GM10248 (cell line): ENCODE results near the gene RIOK2.
"Not testable (repeated sequence)": the region's sequence is repeated elsewhere in the genome, so short reads cannot be mapped to it uniquely, and the experiment has no call there.

Source experiments
- CTCF ChIA-PET: fragments of 300-600 bp; sonication (Branson Sonifier 250); formaldehyde crosslinking; extraction: SDS; loops from one replicate; lab custom pipeline; 2021; ENCODE audit warnings: antibody characterized with exemption; lab: Yijun Ruan, JAX
- POLR2A ChIA-PET: fragments of 350-650 bp; sonication (Branson Sonifier 250); formaldehyde crosslinking; extraction: SDS; loops from one replicate; lab custom pipeline; 2020; ENCODE audit warnings: antibody characterized with exemption; lab: Yijun Ruan, JAX
- DNase-seq: peaks from one replicate; pipeline ENCODE4 v3.0.0; 2012; ENCODE audit errors: extremely low spot score
- CTCF ChIP-seq: IDR thresholded peaks from 2 replicates; pipeline ENCODE4 v1.5.1; 2012; ENCODE audit warnings: mild to moderate bottlenecking, low read depth; ENCODE audit errors: extremely low read depth, missing control alignments, control extremely low read depth

RIOK2 gene

GRCh38 chr5:97148288-97148687 lies 34.8 kb downstream of the RIOK2 start:
- CTCF ChIA-PET, result interaction anchor here (0.9 to 10.2 kb wide), 4 partner anchors 9 to 397 kb away, joined by 4 to 79 read pairs (median 5); no protein-coding TSS in a partner anchor
- POLR2A ChIA-PET, result no interaction called here
- TF ChIP-seq CTCF, result no peak
- DNase-seq, result no peak

- ChIA-PET POLR2A (no interaction called here), CTCF (interaction anchor here (1.1 to 6.1 kb wide), 8 partner anchors 19 to 799 kb away, joined by 3 to 54 read pairs (median 4); no protein-coding TSS in a partner anchor)
- no peak for TF ChIP-seq CTCF
- DNase-seq, result no peak
Measured at GRCh38 chr5:97143704-97144103, 39.3 kb downstream of the RIOK2 start.

DNA sequence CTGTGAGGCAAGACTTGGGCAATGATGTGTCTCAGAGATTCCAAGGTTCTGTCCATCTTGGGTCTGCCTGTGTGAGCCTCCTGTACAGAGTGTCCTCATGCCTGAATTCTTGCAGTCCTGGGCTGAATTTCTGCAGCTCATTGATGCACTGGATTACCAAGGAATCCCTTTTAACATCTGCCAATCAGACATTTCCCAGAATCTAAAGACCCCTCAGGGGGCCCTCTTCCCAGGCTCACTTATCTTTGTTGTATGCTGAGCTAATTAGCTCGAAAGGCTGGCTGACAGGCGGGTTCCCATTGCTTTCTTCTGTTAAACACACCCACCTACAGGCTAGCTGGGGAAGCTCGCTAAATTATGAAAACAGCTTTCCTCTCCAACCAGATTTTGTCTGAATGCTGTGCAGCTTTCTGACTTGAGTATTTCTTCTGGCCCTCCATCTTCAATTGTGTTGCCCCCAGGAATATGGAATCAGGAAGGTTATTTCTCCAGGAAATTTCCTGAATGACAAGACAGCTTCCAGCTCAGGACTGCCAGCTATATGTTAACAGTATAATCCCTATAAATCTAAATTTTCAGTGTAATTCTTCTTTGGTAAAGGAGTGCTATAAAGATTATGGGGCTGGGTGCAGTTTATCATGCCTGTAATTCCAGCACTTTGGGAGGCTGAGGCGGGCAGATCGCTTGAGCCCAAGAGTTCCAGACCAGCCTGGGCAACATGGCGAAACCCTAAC lies 40.4 kb downstream of the RIOK2 start, which contains the start of gene LIX1:
Gene LIX1 (minus strand): TSS at position 91 of the 734 bp plus-strand sequence. CDS start 35 bp downstream, at position 56.
- peak; percentile 63 for TF ChIP-seq CTCF
- ChIA-PET CTCF (interaction anchor here (0.6 to 6.1 kb wide), 33 partner anchors 9 to 798 kb away, joined by 3 to 54 read pairs (median 3); partner anchors contain the start of gene ERAP1), POLR2A (no interaction called here)
- DNase-seq, result peak; percentile 48

GRCh38 chr5:97141539-97141938 lies 41.5 kb downstream of the RIOK2 start:
- ChIA-PET POLR2A (no interaction called here), CTCF (interaction anchor here (1.0 to 6.1 kb wide), 12 partner anchors 8 to 527 kb away, joined by 3 to 54 read pairs (median 8); no protein-coding TSS in a partner anchor)
- DNase-seq, result no peak
- no peak for TF ChIP-seq CTCF

DNA sequence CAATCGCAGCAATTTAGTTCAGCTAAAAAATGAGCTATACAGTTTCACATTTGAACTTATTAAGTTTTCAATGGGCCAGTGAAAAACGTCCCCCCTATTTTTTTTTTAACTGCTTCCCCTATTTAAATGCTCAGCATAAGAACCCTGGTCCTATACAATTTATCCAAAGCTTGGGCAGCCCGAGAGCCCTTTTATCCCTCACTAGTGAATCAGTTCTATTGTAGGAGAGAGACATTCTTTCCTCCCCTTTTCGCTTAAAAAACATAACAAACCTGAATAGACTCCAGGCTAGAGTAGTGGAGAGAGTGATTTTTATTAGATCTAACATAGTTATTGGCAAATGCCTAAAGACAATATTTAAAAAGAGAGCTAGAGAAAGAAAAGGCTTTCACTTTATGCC lies 42.0 kb downstream of the RIOK2 start:
- ChIA-PET POLR2A (no interaction called here), CTCF (interaction anchor here (1.1 to 6.1 kb wide), 9 partner anchors 10 to 456 kb away, joined by 3 to 54 read pairs (median 11); no protein-coding TSS in a partner anchor)
- TF ChIP-seq CTCF, result no peak
- no peak for DNase-seq

DNA sequence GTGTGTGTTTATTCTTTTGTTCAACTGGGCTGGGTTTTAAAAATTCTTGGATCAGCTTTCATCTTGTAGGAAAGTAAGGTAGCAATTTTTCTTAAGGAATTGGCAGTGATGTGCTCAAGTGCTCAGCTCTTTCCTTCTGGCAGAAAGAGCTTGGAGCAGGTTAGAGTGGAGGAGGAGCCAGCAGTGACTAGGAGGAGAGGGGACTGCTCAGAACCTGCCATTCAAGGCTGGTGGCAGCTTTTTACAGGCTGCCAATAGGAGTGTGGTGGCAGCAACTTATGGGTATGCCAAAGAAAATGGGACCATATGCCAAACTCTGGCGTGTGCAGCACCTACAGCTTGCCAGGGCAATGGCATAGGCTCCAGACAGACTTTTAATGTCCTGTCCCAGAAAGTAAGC lies 42.8 kb downstream of the RIOK2 start:
- CTCF ChIA-PET, result interaction anchor here (1.0 to 6.1 kb wide), 7 partner anchors 9 to 387 kb away, joined by 3 to 54 read pairs (median 5); no protein-coding TSS in a partner anchor
- DNase-seq, POLR2A ChIA-PET: not testable (repeated sequence)

GRCh38 chr5:97136475-97136874 lies 46.6 kb downstream of the RIOK2 start:
- DNase-seq, result no peak
- CTCF ChIA-PET, result no interaction called here
- TF ChIP-seq CTCF, result no peak
- POLR2A ChIA-PET, result no interaction called here
